Caco-2 (cell line): ENCODE results near the gene RUFY4. TPM values are rescaled to one million over a fixed set of nuclear protein-coding genes. Genes with fewer than 3 reads are reported as not detected.

Experiments used
- BruUV-seq: library from RNA; stranded (reverse); fragments of 400-500 nt; replicated peaks from 2 replicates; lab custom pipeline; 2021; lab: Mats Ljungman, UMichigan
- CTCF ChIA-PET: fragments of 300-600 bp; sonication (Branson Sonifier 250); formaldehyde crosslinking; loops from one replicate; lab custom pipeline; 2022; ENCODE audit warnings: antibody characterized with exemption; lab: Charles Lee
- POLR2A ChIA-PET: fragments of 300-600 bp; sonication (Branson Sonifier 250); formaldehyde crosslinking; loops from one replicate; lab custom pipeline; 2022; ENCODE audit warnings: antibody characterized with exemption; lab: Charles Lee
- DNase-seq, 2 experiments: peaks; one replicate each; pipeline versions ENCODE4 v3.0.0 to v3.0.0-alpha.2; 2020 to 2022
- H3K27me3 ChIP-seq: replicated peaks from 2 replicates; pipeline ENCODE4 v1.6.0; 2011; ENCODE audit warnings: low read length; ENCODE audit not compliant: control insufficient read depth, insufficient read depth
- H3K36me3 ChIP-seq: 2 replicates; pipeline ENCODE4 v1.5.1; 2011; ENCODE audit warnings: low read length; ENCODE audit not compliant: control insufficient read depth, insufficient read depth
- H3K4me1 ChIP-seq: fragments of 250-450 bp; sonication (Bioruptor Pico); 2 replicates; pipeline ENCODE4 v1.5.1; 2020; ENCODE audit warnings: mild to moderate bottlenecking
- H3K4me3 ChIP-seq: 2 replicates; pipeline ENCODE4 v1.5.1; 2011; ENCODE audit warnings: low read depth, mild to moderate bottlenecking, control low read depth, low read length
- H3K9me3 ChIP-seq: fragments of 250-450 bp; sonication (Bioruptor Pico); 2 replicates; pipeline ENCODE4 v1.5.1; 2020; ENCODE audit warnings: mild to moderate bottlenecking, moderate library complexity
- H3K27ac Mint-ChIP-seq: one replicate; pipeline ENCODE4 v1.8.0; 2022; ENCODE audit warnings: mixed read lengths; ENCODE audit not compliant: unreplicated experiment
- H3K27me3 Mint-ChIP-seq: one replicate; pipeline ENCODE4 v1.8.0; 2022; ENCODE audit warnings: mixed read lengths; ENCODE audit not compliant: insufficient read depth, unreplicated experiment
- H3K36me3 Mint-ChIP-seq: one replicate; pipeline ENCODE4 v1.8.0; 2022; ENCODE audit warnings: mild to moderate bottlenecking, mixed read lengths; ENCODE audit not compliant: insufficient read depth, unreplicated experiment
- H3K4me1 Mint-ChIP-seq: one replicate; pipeline ENCODE4 v1.8.0; 2022; ENCODE audit warnings: low read depth, mixed read lengths; ENCODE audit not compliant: unreplicated experiment
- H3K4me3 Mint-ChIP-seq: one replicate; pipeline ENCODE4 v1.8.0; 2022; ENCODE audit warnings: mild to moderate bottlenecking, moderate library complexity, mixed read lengths; ENCODE audit not compliant: unreplicated experiment
- H3K9me3 Mint-ChIP-seq: one replicate; pipeline ENCODE4 v1.8.0; 2022; ENCODE audit warnings: mixed read lengths; ENCODE audit not compliant: unreplicated experiment
- CTCF ChIP-seq, 2 experiments: fragments of 200-600 bp in 1 of 2; IDR thresholded peaks; 1 replicate in 1 of 2; 2 replicates in 1 of 2; pipeline versions ENCODE4 v1.5.1 to v1.8.0; 2011 to 2022; ENCODE audit warnings: antibody characterized with exemption in 1 of 2, control low read depth in 1 of 2, inconsistent platforms in 1 of 2, low read depth in 1 of 2, low read length in 1 of 2, mild to moderate bottlenecking in 1 of 2, moderate library complexity in 1 of 2; ENCODE audit not compliant: insufficient read depth in 1 of 2, severe bottlenecking in 1 of 2, unreplicated experiment in 1 of 2
- intact Hi-C: fragments of 100-400 bp; cut with micrococcal nuclease; formaldehyde crosslinking; loops from one replicate; pipeline ENCODE4 v1.10.0; 2022; ENCODE audit not compliant: unreplicated experiment
- total RNA-seq: library from RNA; stranded (reverse); gene quantifications from 2 replicates; pipeline ENCODE4 v1.2.3, GENCODE V29; 2022

Gene RUFY4
- total RNA-seq, 1 experiment from 2014 or later, result not detected

- Mint-ChIP-seq H3K27me3 (peaks cover 24% of the 10 kb centered on the region), H3K27ac (no peak overlapping the region), H3K9me3 (peaks cover 19% of the 10 kb centered on the region), H3K36me3 (no peaks in the 10 kb centered on the region), H3K4me1 (no peaks in the 10 kb centered on the region), H3K4me3 (no peak overlapping the region)
- Histone ChIP-seq H3K27me3 (no peaks in the 10 kb centered on the region), H3K36me3 (no peaks in the 10 kb centered on the region), H3K9me3 (peaks cover 10% of the 10 kb centered on the region; the same call in 1 of the 2 replicates), H3K4me1 (no peaks in the 10 kb centered on the region), H3K4me3 (no peak overlapping the region)
- ChIA-PET POLR2A (no interaction called here), CTCF (interaction anchor here (0.6 kb wide), 2 partner anchors 13 to 53 kb away, joined by 3 to 5 read pairs; no protein-coding TSS in a partner anchor)
- no TSS peak for BruUV-seq
- no peak for DNase-seq
- no peak for TF ChIP-seq CTCF (IDR thresholded peaks at IDR 0.05; ENCODE audit: insufficient read depth in 1 of 2, low read depth in 1 of 2, low read length in 1 of 2, severe bottlenecking in 1 of 2, unreplicated experiment in 1 of 2)
- intact Hi-C loops, result no loop called here
Measured at GRCh38 chr2:218047536-218048225, 21.4 kb upstream of the RUFY4 start.

GRCh38 chr2:218051903-218052302 is 17.1 kb upstream of the RUFY4 start:
- Mint-ChIP-seq H3K27ac (no peak overlapping the region), H3K9me3 (peaks cover 10% of the 10 kb centered on the region), H3K4me3 (no peak overlapping the region), H3K36me3 (no peaks in the 10 kb centered on the region), H3K4me1 (no peaks in the 10 kb centered on the region), H3K27me3 (peaks cover 32% of the 10 kb centered on the region)
- TF ChIP-seq CTCF (IDR thresholded peaks at IDR 0.05; ENCODE audit: insufficient read depth in 1 of 2, low read depth in 1 of 2, low read length in 1 of 2, severe bottlenecking in 1 of 2, unreplicated experiment in 1 of 2), result no peak
- ChIA-PET CTCF (no interaction called here), POLR2A (no interaction called here)
- intact Hi-C loops, result no loop called here
- H3K36me3 ChIP-seq, result no peaks in the 10 kb centered on the region
- H3K4me1 ChIP-seq, result no peaks in the 10 kb centered on the region
- no peaks in the 10 kb centered on the region for H3K27me3 ChIP-seq
- DNase-seq, result no peak
- no TSS peak for BruUV-seq
- no peak overlapping the region for H3K4me3 ChIP-seq
- H3K9me3 ChIP-seq, result no peaks in the 10 kb centered on the region

GRCh38 chr2:218059289-218059688 is 9.8 kb upstream of the RUFY4 start:
- no peaks in the 10 kb centered on the region for H3K4me1 ChIP-seq

More at GRCh38 chr2:218059289-218059688, 9.8 kb upstream of the RUFY4 start:
- no peak overlapping the region for H3K27ac Mint-ChIP-seq
- no peak for DNase-seq
- Histone ChIP-seq H3K27me3 (peaks cover 2% of the 10 kb centered on the region; the same call in 1 of the 2 replicates), H3K4me3 (no peak overlapping the region), H3K36me3 (no peaks in the 10 kb centered on the region), H3K9me3 (no peaks in the 10 kb centered on the region)
- BruUV-seq, result no TSS peak
- H3K4me1 Mint-ChIP-seq, result no peaks in the 10 kb centered on the region
- H3K9me3 Mint-ChIP-seq, result no peaks in the 10 kb centered on the region
- no peaks in the 10 kb centered on the region for H3K36me3 Mint-ChIP-seq
- H3K27me3 Mint-ChIP-seq, result peaks cover 41% of the 10 kb centered on the region
- intact Hi-C loops, result no loop called here
- TF ChIP-seq CTCF (IDR thresholded peaks at IDR 0.05; ENCODE audit: insufficient read depth in 1 of 2, low read depth in 1 of 2, low read length in 1 of 2, severe bottlenecking in 1 of 2, unreplicated experiment in 1 of 2), result no peak
- ChIA-PET CTCF (interaction anchor here (0.6 kb wide), 1 partner anchor 65 kb away, joined by 3 read pairs; no protein-coding TSS in a partner anchor), POLR2A (no interaction called here)
- H3K4me3 Mint-ChIP-seq, result no peak overlapping the region
